ENCODE results near the gene OGFR. TPM values are rescaled to one million over a fixed set of nuclear protein-coding genes. Genes with fewer than 3 reads are reported as not detected.

Gene OGFR
- total RNA-seq, 1 experiment from 2014 or later = 31.0 TPM

DNA sequence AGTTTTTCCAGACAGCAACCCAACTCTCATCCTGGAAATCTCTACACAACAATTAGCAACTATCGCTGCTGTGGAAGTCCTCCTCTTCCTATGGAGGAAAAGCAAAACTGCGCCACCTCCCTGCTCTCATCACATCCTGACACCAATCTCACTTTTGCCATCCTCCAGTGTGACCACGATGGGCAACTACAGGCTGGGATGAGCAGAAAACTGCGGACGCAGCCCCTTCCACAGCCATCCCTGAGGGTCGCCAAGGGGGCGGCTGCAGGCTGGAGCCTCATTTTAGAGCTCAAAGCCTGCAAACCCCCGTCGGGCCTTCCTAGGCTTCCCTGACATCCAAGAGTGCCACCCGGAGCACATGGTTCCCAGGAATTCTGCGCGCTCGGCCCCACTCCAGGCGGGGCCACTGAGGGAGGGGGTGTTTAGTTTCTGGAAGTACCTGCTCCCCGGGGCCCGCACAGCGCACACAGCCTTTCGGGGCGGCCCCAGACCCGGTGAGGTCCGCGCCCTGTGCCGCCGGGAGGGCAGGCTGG, 55.8 kb downstream of the OGFR start:
- Mint-ChIP-seq H3K27ac (ENCODE audit: low read depth, unreplicated experiment) (peak overlapping the region; percentile 5), H3K4me1 (ENCODE audit: insufficient read depth, unreplicated experiment) (peaks cover 18% of the 10 kb centered on the region), H3K4me3 (ENCODE audit: unreplicated experiment) (peak overlapping the region; percentile 64), H3K27me3 (ENCODE audit: insufficient read depth, unreplicated experiment) (peaks cover 4% of the 10 kb centered on the region), H3K9me3 (ENCODE audit: unreplicated experiment) (no peaks in the 10 kb centered on the region), H3K36me3 (ENCODE audit: insufficient read depth, unreplicated experiment) (peaks cover 30% of the 10 kb centered on the region)
- intact Hi-C loops (cut with micrococcal nuclease) = loop anchor here (5.0 kb wide), 1 partner anchor 38 kb away; no protein-coding TSS in a partner anchor
- POLR2A ChIA-PET = interaction anchor here (0.8 to 3.3 kb wide), 12 partner anchors 11 to 180 kb away, joined by 3 to 20 read pairs (median 6); partner anchors contain the start of genes GID8, MRGBP and OGFR
- BruUV-seq (replicated peaks) = no TSS peak
- peak; percentile 48 for DNase-seq (ENCODE audit: unreplicated experiment)
- CTCF ChIA-PET = interaction anchor here (0.6 to 1.5 kb wide), 4 partner anchors 15 to 143 kb away, joined by 3 to 7 read pairs (median 4); no protein-coding TSS in a partner anchor
- TF ChIP-seq, protein P1, sequence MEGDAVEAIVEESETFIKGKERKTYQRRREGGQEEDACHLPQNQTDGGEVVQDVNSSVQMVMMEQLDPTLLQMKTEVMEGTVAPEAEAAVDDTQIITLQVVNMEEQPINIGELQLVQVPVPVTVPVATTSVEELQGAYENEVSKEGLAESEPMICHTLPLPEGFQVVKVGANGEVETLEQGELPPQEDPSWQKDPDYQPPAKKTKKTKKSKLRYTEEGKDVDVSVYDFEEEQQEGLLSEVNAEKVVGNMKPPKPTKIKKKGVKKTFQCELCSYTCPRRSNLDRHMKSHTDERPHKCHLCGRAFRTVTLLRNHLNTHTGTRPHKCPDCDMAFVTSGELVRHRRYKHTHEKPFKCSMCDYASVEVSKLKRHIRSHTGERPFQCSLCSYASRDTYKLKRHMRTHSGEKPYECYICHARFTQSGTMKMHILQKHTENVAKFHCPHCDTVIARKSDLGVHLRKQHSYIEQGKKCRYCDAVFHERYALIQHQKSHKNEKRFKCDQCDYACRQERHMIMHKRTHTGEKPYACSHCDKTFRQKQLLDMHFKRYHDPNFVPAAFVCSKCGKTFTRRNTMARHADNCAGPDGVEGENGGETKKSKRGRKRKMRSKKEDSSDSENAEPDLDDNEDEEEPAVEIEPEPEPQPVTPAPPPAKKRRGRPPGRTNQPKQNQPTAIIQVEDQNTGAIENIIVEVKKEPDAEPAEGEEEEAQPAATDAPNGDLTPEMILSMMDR (IDR thresholded peaks at IDR 0.05; ENCODE audit: unreplicated experiment) = no peak

DNA sequence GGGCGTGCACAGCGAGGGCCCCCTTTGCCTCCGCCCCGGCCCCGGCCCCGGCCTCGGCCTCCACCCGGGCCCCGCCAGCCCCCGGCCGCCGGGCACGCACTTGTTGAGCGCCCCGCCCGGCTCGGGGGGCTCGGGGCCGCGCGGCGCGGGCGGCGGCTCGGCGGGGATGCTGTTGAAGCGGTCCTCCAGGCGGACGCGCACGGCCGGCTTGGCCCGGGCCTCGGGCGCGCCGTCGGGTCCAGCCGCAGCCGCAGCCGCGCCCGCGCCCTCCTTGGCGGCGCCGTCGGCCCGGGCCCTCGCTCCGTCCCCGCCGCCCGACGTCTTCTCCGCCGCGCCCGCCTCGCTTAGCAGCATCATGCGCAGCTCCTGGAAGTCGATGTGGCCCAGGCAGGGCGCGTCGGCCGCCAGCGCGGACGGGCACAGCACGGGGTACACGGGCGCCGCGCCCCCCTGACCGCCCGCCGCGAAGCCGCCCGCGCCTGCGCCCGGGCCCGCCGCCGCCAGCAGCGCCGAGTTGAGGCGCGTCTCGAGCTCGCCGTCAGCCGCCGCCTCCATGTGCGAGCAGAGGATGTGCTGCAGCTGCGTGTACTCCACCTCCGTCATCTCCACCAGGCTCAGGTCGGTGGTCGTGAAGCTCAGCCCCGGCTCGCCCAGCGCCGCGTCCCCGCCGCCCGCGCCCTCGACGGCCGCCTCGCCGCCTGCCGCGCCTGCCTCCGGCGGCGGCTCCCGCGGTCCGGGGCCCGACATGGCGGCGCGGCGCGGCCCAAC, 56.5 kb downstream of the OGFR start:
- no peaks in the 10 kb centered on the region for H3K9me3 Mint-ChIP-seq (ENCODE audit: unreplicated experiment)
- no TSS peak for BruUV-seq (replicated peaks)
- intact Hi-C loops (cut with micrococcal nuclease) = loop anchor here (5.0 kb wide), 1 partner anchor 39 kb away; no protein-coding TSS in a partner anchor
- H3K36me3 Mint-ChIP-seq (ENCODE audit: insufficient read depth, unreplicated experiment) = peaks cover 28% of the 10 kb centered on the region
- TF ChIP-seq, protein P1 (IDR thresholded peaks at IDR 0.05; ENCODE audit: unreplicated experiment) = no peak
- H3K27me3 Mint-ChIP-seq (ENCODE audit: insufficient read depth, unreplicated experiment) = peaks cover 10% of the 10 kb centered on the region
- H3K27ac Mint-ChIP-seq (ENCODE audit: low read depth, unreplicated experiment) = no peak overlapping the region
- ChIA-PET CTCF (interaction anchor here (0.6 to 1.5 kb wide), 7 partner anchors 14 to 273 kb away, joined by 3 to 7 read pairs (median 3); no protein-coding TSS in a partner anchor), POLR2A (interaction anchor here (0.7 to 3.3 kb wide), 18 partner anchors 8 to 209 kb away, joined by 3 to 20 read pairs (median 5); partner anchors contain the start of genes GID8, MRGBP and OGFR)
- H3K4me1 Mint-ChIP-seq (ENCODE audit: insufficient read depth, unreplicated experiment) = peaks cover 18% of the 10 kb centered on the region
- peak overlapping the region; percentile 64 for H3K4me3 Mint-ChIP-seq (ENCODE audit: unreplicated experiment)
- DNase-seq (ENCODE audit: unreplicated experiment) = no peak

DNA sequence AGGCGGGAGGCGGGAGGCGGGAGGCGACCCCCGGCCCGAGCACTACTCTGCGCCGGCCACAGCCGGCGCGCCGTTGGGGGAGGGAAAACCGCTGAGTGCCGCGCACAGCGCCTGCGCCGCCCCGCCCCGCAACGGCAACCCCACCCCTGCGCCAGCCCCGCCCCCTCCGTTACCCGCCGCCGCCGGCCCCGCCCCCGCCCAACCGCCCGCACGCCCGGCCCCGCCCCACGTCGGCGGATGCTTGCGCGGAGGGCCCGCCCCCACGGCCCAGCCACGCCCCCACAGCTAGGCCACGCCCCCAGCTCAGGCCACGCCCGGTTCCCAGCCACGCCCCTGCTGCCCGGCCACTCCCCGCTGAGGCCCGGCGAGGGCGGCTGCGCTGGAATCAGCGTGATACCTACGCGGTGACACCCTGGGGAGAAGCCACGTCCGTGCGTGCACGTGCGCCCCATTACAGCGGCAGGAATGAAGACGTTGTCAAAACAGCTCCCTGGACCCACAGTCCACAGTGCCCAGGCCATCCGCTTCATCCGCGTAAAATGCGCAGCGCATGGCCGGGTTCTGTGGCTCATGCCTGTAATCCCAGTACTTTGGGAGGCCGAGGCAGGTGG, 57.2 kb downstream of the OGFR start, which contains the start of gene TCFL5:
TCFL5 (minus strand) TSS at position 97 of the 611 bp plus-strand sequence. CDS start 152 bp downstream, outside the sequence.
- POLR2A ChIA-PET = interaction anchor here (0.6 to 3.3 kb wide), 17 partner anchors 8 to 209 kb away, joined by 3 to 20 read pairs (median 5); partner anchors contain the start of genes GID8, MRGBP and OGFR
- Mint-ChIP-seq H3K27ac (ENCODE audit: low read depth, unreplicated experiment) (peak within 1 kb of the TSS; percentile 5), H3K4me1 (ENCODE audit: insufficient read depth, unreplicated experiment) (peaks cover 17% of the 10 kb centered on the region), H3K9me3 (ENCODE audit: unreplicated experiment) (no peaks in the 10 kb centered on the region), H3K27me3 (ENCODE audit: insufficient read depth, unreplicated experiment) (peaks cover 10% of the 10 kb centered on the region), H3K36me3 (ENCODE audit: insufficient read depth, unreplicated experiment) (peaks cover 23% of the 10 kb centered on the region), H3K4me3 (ENCODE audit: unreplicated experiment) (peak within 1 kb of the TSS; percentile 64)
- TF ChIP-seq, protein P1 (IDR thresholded peaks at IDR 0.05; ENCODE audit: unreplicated experiment) = no peak
- DNase-seq (ENCODE audit: unreplicated experiment) = peak; percentile 75
- intact Hi-C loops (cut with micrococcal nuclease) = loop anchor here (5.0 kb wide), 1 partner anchor 40 kb away; no protein-coding TSS in a partner anchor
- no TSS peak for BruUV-seq (replicated peaks)
- CTCF ChIA-PET = interaction anchor here (0.5 to 1.0 kb wide), 5 partner anchors 53 to 402 kb away, joined by 3 to 6 read pairs (median 3); no protein-coding TSS in a partner anchor

Other genes with a start within 250 kb of the OGFR start
- gene SLCO4A1, start 162.3 kb upstream of the OGFR start, total RNA-seq (2022) = 23.8 and 27.0 TPM in 2 replicates
- 4.5 and 6.2 TPM in 2 replicates for gene NTSR1, start 96.0 kb upstream of the OGFR start, total RNA-seq (2022)
- gene MRGBP, start 8.4 kb upstream of the OGFR start, total RNA-seq (2022) = 16.9 and 17.8 TPM in 2 replicates
- gene COL9A3, start 12.2 kb downstream of the OGFR start, total RNA-seq (2022) = not detected in 2 replicates
- 10.8 and 12.8 TPM in 2 replicates for gene TCFL5, start 57.0 kb downstream of the OGFR start, total RNA-seq (2022)
- gene DIDO1, start 121.7 kb downstream of the OGFR start, total RNA-seq (2022) = 36.8 and 40.7 TPM in 2 replicates
- gene GID8, start 133.3 kb downstream of the OGFR start, total RNA-seq (2022) = 31.6 and 36.4 TPM in 2 replicates
- gene SLC17A9, start 147.9 kb downstream of the OGFR start, total RNA-seq (2022) = 0.07 TPM in 1 of 2 replicates, not detected in the other
- gene BHLHE23, start 202.1 kb downstream of the OGFR start, total RNA-seq (2022) = not detected in 2 replicates